ENCODE measurements around the gene C6orf47.

DNA sequence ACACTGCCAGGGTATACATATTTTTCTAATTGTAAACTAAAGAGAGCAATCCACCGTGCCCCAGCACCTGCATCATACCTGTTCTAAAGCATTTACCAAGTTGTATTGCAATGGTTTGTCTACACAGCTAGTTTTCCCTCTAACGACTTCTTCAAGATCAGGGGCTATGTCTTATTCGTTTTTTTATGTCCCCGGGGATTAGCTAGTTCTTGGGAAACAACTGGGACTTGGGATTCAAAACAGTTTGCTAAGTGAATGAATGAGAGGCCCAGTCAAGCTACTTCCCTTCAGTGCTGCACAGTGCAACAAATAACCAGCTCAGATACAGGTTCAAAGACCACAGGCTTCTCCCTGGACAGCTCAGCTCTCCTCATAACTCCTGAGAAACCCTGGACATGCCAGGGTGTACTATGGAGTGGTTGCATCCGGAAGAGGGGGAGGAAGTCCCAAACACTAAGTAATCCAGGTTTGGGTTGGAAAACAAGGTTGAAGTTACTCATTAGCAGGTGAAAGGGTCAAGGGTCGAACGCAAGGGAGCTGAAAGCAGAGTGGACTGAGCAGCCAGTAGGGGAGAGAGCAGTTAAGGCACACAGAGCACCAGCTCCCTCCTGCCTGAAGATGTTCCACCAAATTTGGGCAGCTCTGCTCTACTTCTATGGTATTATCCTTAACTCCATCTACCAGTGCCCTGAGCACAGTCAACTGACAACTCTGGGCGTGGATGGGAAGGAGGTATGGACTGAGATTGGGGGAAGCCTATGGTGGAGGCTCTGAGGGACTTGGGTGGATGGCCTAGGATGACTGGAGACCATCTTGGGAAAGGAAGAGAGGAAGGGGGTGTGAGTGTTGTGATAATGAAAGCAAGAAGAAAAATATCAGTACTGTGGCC, 5.0 kb downstream of the C6orf47 start, which contains the start of gene APOM:
- no peak for TF ChIP-seq TCF7 (IDR thresholded peaks at IDR 0.05; ENCODE audit: borderline replicate concordance)
- TF ChIP-seq, protein P1, sequence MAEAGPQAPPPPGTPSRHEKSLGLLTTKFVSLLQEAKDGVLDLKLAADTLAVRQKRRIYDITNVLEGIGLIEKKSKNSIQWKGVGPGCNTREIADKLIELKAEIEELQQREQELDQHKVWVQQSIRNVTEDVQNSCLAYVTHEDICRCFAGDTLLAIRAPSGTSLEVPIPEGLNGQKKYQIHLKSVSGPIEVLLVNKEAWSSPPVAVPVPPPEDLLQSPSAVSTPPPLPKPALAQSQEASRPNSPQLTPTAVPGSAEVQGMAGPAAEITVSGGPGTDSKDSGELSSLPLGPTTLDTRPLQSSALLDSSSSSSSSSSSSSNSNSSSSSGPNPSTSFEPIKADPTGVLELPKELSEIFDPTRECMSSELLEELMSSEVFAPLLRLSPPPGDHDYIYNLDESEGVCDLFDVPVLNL (IDR thresholded peaks at IDR 0.05; ENCODE audit: low read depth, low read length): no peak
- TF ChIP-seq JUNB (IDR thresholded peaks at IDR 0.05): no peak
- TF ChIP-seq BRCA1 (IDR thresholded peaks at IDR 0.05; ENCODE audit: low read depth, low read length): no peak
- no peak for TF ChIP-seq NFYA (IDR thresholded peaks at IDR 0.05; ENCODE audit: borderline replicate concordance, low read depth, low read length)
- no peak for TF ChIP-seq WRNIP1 (IDR thresholded peaks at IDR 0.05; ENCODE audit: borderline replicate concordance, low read depth, low read length)
- TF ChIP-seq, protein P2, sequence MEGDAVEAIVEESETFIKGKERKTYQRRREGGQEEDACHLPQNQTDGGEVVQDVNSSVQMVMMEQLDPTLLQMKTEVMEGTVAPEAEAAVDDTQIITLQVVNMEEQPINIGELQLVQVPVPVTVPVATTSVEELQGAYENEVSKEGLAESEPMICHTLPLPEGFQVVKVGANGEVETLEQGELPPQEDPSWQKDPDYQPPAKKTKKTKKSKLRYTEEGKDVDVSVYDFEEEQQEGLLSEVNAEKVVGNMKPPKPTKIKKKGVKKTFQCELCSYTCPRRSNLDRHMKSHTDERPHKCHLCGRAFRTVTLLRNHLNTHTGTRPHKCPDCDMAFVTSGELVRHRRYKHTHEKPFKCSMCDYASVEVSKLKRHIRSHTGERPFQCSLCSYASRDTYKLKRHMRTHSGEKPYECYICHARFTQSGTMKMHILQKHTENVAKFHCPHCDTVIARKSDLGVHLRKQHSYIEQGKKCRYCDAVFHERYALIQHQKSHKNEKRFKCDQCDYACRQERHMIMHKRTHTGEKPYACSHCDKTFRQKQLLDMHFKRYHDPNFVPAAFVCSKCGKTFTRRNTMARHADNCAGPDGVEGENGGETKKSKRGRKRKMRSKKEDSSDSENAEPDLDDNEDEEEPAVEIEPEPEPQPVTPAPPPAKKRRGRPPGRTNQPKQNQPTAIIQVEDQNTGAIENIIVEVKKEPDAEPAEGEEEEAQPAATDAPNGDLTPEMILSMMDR (IDR thresholded peaks at IDR 0.05 in 2 of 3, conservative IDR thresholded peaks at IDR 0.05 in 1 of 3; ENCODE audit: control insufficient read depth in 2 of 3, extremely low read depth in 1 of 3, insufficient read depth in 1 of 3, low read depth in 3 of 3, low read length in 3 of 3): no peak
- TF ChIP-seq BCL11A (IDR thresholded peaks at IDR 0.05; ENCODE audit: low read depth, low read length): no peak
- TF ChIP-seq, protein P3, sequence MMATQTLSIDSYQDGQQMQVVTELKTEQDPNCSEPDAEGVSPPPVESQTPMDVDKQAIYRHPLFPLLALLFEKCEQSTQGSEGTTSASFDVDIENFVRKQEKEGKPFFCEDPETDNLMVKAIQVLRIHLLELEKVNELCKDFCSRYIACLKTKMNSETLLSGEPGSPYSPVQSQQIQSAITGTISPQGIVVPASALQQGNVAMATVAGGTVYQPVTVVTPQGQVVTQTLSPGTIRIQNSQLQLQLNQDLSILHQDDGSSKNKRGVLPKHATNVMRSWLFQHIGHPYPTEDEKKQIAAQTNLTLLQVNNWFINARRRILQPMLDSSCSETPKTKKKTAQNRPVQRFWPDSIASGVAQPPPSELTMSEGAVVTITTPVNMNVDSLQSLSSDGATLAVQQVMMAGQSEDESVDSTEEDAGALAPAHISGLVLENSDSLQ (IDR thresholded peaks at IDR 0.05): no peak
- TF ChIP-seq CEBPB (IDR thresholded peaks at IDR 0.05; ENCODE audit: borderline replicate concordance in 1 of 2, low read depth in 2 of 2, low read length in 2 of 2): no peak
- no peak for TF ChIP-seq POLR2A (IDR thresholded peaks at IDR 0.05; ENCODE audit: low read depth, low read length)
